Body of pancreas (tissue), 4 donors: ENCODE data around the gene RER1. TPM values are rescaled to one million over a fixed set of nuclear protein-coding genes. Genes with fewer than 3 reads are reported as not detected.

Experiments used
- ATAC-seq: fragments of 150-250 bp; one replicate; pipeline ENCODE4 v1.9.1; 2016
- DNase-seq, 4 donors: peaks; one replicate each; pipeline ENCODE4 v3.0.0-alpha.2; 2019
- H3K27ac ChIP-seq, 4 donors: fragments of 200-600 bp; sonication (generic); 1 replicate in 3 of 4; 2 replicates in 1 of 4; pipeline versions ENCODE4 v1.5.1 to v1.6.1; 2016 to 2019; ENCODE audit warnings: mild to moderate bottlenecking in 1 of 4, mixed read lengths in 1 of 4, moderate library complexity in 1 of 4
- H3K27me3 ChIP-seq, 2 donors: fragments of 200-600 bp; sonication (generic); one replicate each; pipeline ENCODE4 v1.6.0; 2016; ENCODE audit warnings: mild to moderate bottlenecking in 1 of 2
- H3K36me3 ChIP-seq, 2 donors: fragments of 200-600 bp; sonication (generic); replicated peaks in 1 of 2; 2 replicates each; pipeline ENCODE4 v1.5.1; 2016; ENCODE audit warnings: low read depth in 2 of 2; ENCODE audit not compliant: insufficient read depth in 1 of 2
- H3K4me1 ChIP-seq: fragments of 200-600 bp; sonication (generic); one replicate; pipeline ENCODE4 v1.6.0; 2016
- H3K4me3 ChIP-seq, 2 donors: fragments of 200-600 bp; sonication (generic); 1 replicate in 1 of 2; 2 replicates in 1 of 2; pipeline ENCODE4 v1.5.1; 2016 to 2019
- H3K9me3 ChIP-seq, 3 donors: fragments of 200-600 bp; sonication (generic); 1 replicate in 2 of 3; 2 replicates in 1 of 3; pipeline ENCODE4 v1.5.1; 2016
- POLR2A ChIP-seq, 3 donors: fragments of 450-650 bp; IDR thresholded peaks; one replicate each; pipeline ENCODE4 v1.6.1; 2016; ENCODE audit warnings: antibody characterized with exemption in 3 of 3, mild to moderate bottlenecking in 2 of 3
- WGBS, 2 donors: methylation state at CpG; one replicate each; pipeline ENCODE4 v1.1.5; 2017; 5-methylcytosine and 5-hydroxymethylcytosine counted together
- intact Hi-C: fragments of 100-400 bp; cut with DNase I; formaldehyde crosslinking; loops from one replicate; pipeline ENCODE4 v1.15.1; 2023
- total RNA-seq, 2 donors: library from RNA; depleted of rRNA; stranded (reverse); fragments of >200 nt; gene quantifications; one replicate each; pipeline ENCODE4 v1.1.0, GENCODE V29; 2016
- TF ChIP-seq, protein P1 (sequence below), 7 experiments: fragments of 450-650 bp in 4 of 7; fragments of 200-600 bp in 3 of 7; sonication (generic) in 3 of 7; IDR thresholded peaks; one replicate each; pipeline ENCODE4 v1.5.1; 2016 to 2019; ENCODE audit warnings: antibody characterized with exemption in 7 of 7

RER1 gene
- total RNA-seq, 2 donors from 2014 or later = 50.3 to 57.7 TPM

DNA sequence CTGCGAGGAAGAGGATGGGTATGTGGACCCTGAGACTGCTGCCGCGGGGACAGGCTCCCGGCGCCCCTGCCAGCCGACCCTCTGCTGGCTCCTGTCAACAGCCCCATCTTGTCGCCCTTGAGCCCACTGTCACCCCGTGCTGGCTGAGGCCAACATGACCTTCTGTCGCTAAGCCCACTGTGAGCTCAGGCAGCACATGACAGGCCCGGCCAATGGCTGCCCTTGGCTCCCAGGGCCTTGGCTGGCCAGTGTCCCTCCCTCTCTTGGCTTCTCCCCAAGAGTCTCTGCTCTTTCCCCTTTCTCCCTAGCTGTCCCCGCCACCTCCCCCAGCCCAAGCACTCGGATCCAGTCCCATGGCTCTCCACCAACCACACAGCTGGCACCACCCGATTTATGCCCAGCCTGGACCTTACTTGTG lies 17.2 kb downstream of the RER1 start:
- intact Hi-C loops = no loop called here
- no peaks in the 10 kb centered on the region for H3K27me3 ChIP-seq
- H3K36me3 ChIP-seq = peaks cover 0 to 10% of the 10 kb centered on the region in 2 donors
- H3K4me1 ChIP-seq = peaks cover 27% of the 10 kb centered on the region
- 77 to 82% methylated on average over 7 to 11 of the region's 13 CpGs for WGBS, 2 donors
- H3K9me3 ChIP-seq = no peaks in the 10 kb centered on the region
- H3K4me3 ChIP-seq = no peak overlapping the region
- no peak for TF ChIP-seq POLR2A (IDR thresholded peaks at IDR 0.05)
- TF ChIP-seq, protein P1, sequence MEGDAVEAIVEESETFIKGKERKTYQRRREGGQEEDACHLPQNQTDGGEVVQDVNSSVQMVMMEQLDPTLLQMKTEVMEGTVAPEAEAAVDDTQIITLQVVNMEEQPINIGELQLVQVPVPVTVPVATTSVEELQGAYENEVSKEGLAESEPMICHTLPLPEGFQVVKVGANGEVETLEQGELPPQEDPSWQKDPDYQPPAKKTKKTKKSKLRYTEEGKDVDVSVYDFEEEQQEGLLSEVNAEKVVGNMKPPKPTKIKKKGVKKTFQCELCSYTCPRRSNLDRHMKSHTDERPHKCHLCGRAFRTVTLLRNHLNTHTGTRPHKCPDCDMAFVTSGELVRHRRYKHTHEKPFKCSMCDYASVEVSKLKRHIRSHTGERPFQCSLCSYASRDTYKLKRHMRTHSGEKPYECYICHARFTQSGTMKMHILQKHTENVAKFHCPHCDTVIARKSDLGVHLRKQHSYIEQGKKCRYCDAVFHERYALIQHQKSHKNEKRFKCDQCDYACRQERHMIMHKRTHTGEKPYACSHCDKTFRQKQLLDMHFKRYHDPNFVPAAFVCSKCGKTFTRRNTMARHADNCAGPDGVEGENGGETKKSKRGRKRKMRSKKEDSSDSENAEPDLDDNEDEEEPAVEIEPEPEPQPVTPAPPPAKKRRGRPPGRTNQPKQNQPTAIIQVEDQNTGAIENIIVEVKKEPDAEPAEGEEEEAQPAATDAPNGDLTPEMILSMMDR (IDR thresholded peaks at IDR 0.05) = no peak
- no peak for DNase-seq
- ATAC-seq = no peak
- no peak overlapping the region for H3K27ac ChIP-seq

DNA sequence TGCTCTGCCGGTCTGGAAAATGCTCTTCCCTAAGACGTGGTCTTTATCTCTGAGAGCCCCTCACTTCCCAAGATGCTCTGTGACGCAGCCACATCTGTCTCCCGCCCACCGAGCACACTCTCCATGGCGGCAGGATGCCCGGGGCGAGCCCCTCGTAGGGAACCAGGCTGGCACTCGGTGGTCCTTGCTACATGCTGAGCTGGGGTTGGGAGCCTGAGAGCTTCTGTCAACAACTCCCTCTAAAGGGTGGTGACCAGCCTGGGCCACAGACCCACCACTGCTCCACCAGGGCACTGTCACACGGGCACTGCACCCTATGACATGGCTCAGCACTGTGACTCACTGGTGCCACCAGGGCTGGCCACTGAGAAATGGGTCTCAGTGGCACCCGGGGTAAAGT lies 18.1 kb downstream of the RER1 start:
- DNase-seq = no peak
- no peak overlapping the region for H3K27ac ChIP-seq
- intact Hi-C loops = no loop called here
- H3K4me3 ChIP-seq = no peak overlapping the region
- H3K27me3 ChIP-seq = no peaks in the 10 kb centered on the region
- H3K36me3 ChIP-seq = peaks cover 0 to 5% of the 10 kb centered on the region in 2 donors
- no peak for ATAC-seq
- 84 to 85% methylated on average over 6 to 12 of the region's 12 CpGs for WGBS, 2 donors
- H3K4me1 ChIP-seq = peaks cover 36% of the 10 kb centered on the region
- TF ChIP-seq, protein P1 (IDR thresholded peaks at IDR 0.05) = no peak
- TF ChIP-seq POLR2A (IDR thresholded peaks at IDR 0.05) = no peak
- no peaks in the 10 kb centered on the region for H3K9me3 ChIP-seq

DNA sequence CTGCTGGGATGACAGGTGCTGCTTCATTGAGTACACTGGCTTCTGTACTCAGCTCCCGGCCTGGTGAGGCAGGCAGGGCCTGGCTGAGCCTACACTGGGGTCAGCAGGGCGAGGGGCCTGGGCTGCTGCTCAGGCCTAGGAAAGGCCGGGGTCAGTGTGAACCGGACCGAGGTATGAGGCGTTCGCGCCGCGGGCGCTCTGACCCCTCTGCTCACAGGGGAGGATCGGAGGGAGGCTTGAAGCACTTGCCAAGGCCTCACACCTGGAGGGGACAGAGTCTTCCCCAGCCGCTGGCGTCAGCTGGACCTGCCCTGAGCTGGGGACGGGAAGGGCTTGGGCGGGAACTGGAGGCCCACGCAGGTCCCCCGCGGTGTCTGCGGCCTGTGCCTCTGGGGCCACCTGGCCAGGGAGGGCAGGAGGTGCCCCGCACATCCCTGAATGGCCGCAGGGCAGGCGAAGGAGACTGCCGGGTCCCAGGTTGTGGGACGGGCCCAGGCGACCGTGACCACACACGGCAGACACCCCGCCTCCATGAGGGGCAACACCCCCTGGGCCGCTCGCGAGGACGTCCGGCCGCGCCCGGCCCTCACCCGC lies 20.3 kb downstream of the RER1 start:
- 2% methylated on average over 31 of the region's 38 CpGs; no CpG with 5 or more reads in 1 of the 2 donors for WGBS, 2 donors
- no peaks in the 10 kb centered on the region for H3K36me3 ChIP-seq
- TF ChIP-seq, protein P1 (IDR thresholded peaks at IDR 0.05) = no peak
- no peak for TF ChIP-seq POLR2A (IDR thresholded peaks at IDR 0.05)
- intact Hi-C loops = no loop called here
- H3K27me3 ChIP-seq = peaks cover 0 to 2% of the 10 kb centered on the region in 2 donors
- H3K9me3 ChIP-seq = no peaks in the 10 kb centered on the region
- peaks cover 36% of the 10 kb centered on the region for H3K4me1 ChIP-seq
- H3K27ac ChIP-seq = peak overlapping the region in 3 of 4 donors; percentile 50 to 86 (median 84)
- ATAC-seq (peak; percentile 1), DNase-seq (peak in 3 of 4 donors; percentile 22 to 33 (median 31))
- H3K4me3 ChIP-seq = peak overlapping the region; percentile 73 to 77

DNA sequence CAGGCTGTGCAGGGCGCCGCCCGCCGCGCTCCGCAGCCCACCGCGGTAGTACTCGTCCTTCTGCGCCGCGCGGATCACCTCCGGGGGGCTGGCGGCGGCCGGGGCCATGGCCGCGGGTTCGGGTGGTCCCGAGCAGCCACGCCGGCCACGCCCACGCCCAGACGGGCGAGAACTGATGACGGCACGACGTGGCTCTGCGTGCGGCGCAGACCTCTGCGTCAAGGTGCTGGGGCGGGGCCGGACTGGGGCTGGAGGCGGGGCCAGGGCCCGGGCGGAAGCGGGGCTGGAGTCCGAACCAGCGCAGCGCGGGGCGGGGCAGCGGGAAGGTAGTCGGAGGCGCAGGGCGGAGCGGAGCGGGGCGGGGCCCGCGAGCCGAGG lies 20.7 kb downstream of the RER1 start, which contains the start of gene PEX10:
PEX10 (minus strand) TSS at position 170 of the 378 bp plus-strand sequence; CDS start at position 108, 62 bp downstream.
- H3K27ac ChIP-seq = peak within 1 kb of the TSS; percentile 50 to 86 (median 76)
- TF ChIP-seq, protein P1 (IDR thresholded peaks at IDR 0.05) = no peak
- TF ChIP-seq POLR2A (IDR thresholded peaks at IDR 0.05) = peak; percentile 24 to 58 (median 47)
- WGBS, 2 donors = 2% methylated on average over 36 of the region's 55 CpGs; no CpG with 5 or more reads in 1 of the 2 donors
- peaks cover 36% of the 10 kb centered on the region for H3K4me1 ChIP-seq
- H3K27me3 ChIP-seq = peaks cover 0 to 6% of the 10 kb centered on the region in 2 donors
- DNase-seq (peak; percentile 98 to 99 (median 98)), ATAC-seq (peak; percentile 96)
- no peaks in the 10 kb centered on the region for H3K9me3 ChIP-seq
- peak within 1 kb of the TSS; percentile 73 to 77 for H3K4me3 ChIP-seq
- intact Hi-C loops = no loop called here
- no peaks in the 10 kb centered on the region for H3K36me3 ChIP-seq
